Activated CD4-positive, alpha-beta memory T cell treated with anti-CD3 and anti-CD28 coated beads for 36 hours (primary cell): ENCODE measurements around the gene NME4. TPM values are rescaled to one million over a fixed set of nuclear protein-coding genes. Genes with fewer than 3 reads are reported as not detected.
A peak's percentile ranks its signal among the peaks of the same experiment; 100 is the strongest.

Experiments used
- CTCF ChIA-PET: fragments of 350-600 bp; sonication (Branson Sonifier 250); formaldehyde crosslinking; loops from one replicate; lab custom pipeline; 2021; ENCODE audit warnings: antibody characterized with exemption, inconsistent platforms; lab: Charles Lee
- POLR2A ChIA-PET: fragments of 350-600 bp; sonication (Branson Sonifier 250); formaldehyde crosslinking; loops from one replicate; lab custom pipeline; 2021; ENCODE audit warnings: antibody characterized with exemption; lab: Charles Lee
- DNase-seq: peaks from one replicate; pipeline ENCODE4 v3.0.0-alpha.2; 2020
- H3K27ac Mint-ChIP-seq: one replicate; pipeline ENCODE4 v1.8.0; 2021; ENCODE audit warnings: mixed read lengths
- H3K27me3 Mint-ChIP-seq: one replicate; pipeline ENCODE4 v1.8.0; 2021; ENCODE audit warnings: mixed read lengths
- H3K36me3 Mint-ChIP-seq: one replicate; pipeline ENCODE4 v1.8.0; 2021; ENCODE audit warnings: mixed read lengths
- H3K4me1 Mint-ChIP-seq: one replicate; pipeline ENCODE4 v1.8.0; 2021; ENCODE audit warnings: low read depth, mixed read lengths
- H3K4me3 Mint-ChIP-seq: one replicate; pipeline ENCODE4 v1.8.0; 2021; ENCODE audit warnings: mild to moderate bottlenecking, mixed read lengths
- H3K9me3 Mint-ChIP-seq: one replicate; pipeline ENCODE4 v1.8.0; 2021; ENCODE audit warnings: mixed read lengths
- intact Hi-C: fragments of 100-400 bp; cut with micrococcal nuclease; formaldehyde crosslinking; loops from one replicate; pipeline ENCODE4 v1.15.1; 2023
- total RNA-seq, 2 experiments: library from RNA; stranded (reverse); gene quantifications; one replicate each; pipeline ENCODE4 v1.2.3, GENCODE V29; 2021

Gene NME4
- total RNA-seq, 2 experiments from 2014 or later: 62.1 to 62.5 TPM

GRCh38 chr16:363766-364490 lies 33.1 kb upstream of the NME4 start:
- Mint-ChIP-seq H3K27me3 (peaks cover 4% of the 10 kb centered on the region), H3K4me3 (no peak overlapping the region), H3K27ac (no peak overlapping the region), H3K36me3 (peaks cover 5% of the 10 kb centered on the region), H3K9me3 (no peaks in the 10 kb centered on the region), H3K4me1 (peaks cover 6% of the 10 kb centered on the region)
- intact Hi-C loops: loop anchor here (5.0 kb wide), 1 partner anchor 257 kb away; no protein-coding TSS in a partner anchor
- ChIA-PET POLR2A (no interaction called here), CTCF (interaction anchor here (2.4 to 3.2 kb wide), 3 partner anchors 136 to 258 kb away, joined by 26 to 52 read pairs (median 34); no protein-coding TSS in a partner anchor)
- DNase-seq: no peak

- intact Hi-C loops: loop anchor here (5.0 kb wide), 1 partner anchor 258 kb away; no protein-coding TSS in a partner anchor
- Mint-ChIP-seq H3K4me3 (no peak overlapping the region), H3K4me1 (peaks cover 10% of the 10 kb centered on the region), H3K27ac (no peak overlapping the region), H3K9me3 (no peaks in the 10 kb centered on the region), H3K36me3 (peaks cover 5% of the 10 kb centered on the region), H3K27me3 (peaks cover 4% of the 10 kb centered on the region)
- DNase-seq: no peak
- CTCF ChIA-PET: interaction anchor here (0.7 to 1.2 kb wide), 3 partner anchors 184 to 299 kb away, joined by 3 to 6 read pairs (median 5); partner anchors contain the start of gene HBQ1
- POLR2A ChIA-PET: no interaction called here
These were observed 32.2 kb upstream of the NME4 start for GRCh38 chr16:364595-365491.

- Mint-ChIP-seq H3K4me1 (peaks cover 17% of the 10 kb centered on the region), H3K36me3 (peaks cover 9% of the 10 kb centered on the region), H3K27ac (no peak overlapping the region), H3K9me3 (no peaks in the 10 kb centered on the region), H3K27me3 (peaks cover 4% of the 10 kb centered on the region), H3K4me3 (no peak overlapping the region)
- POLR2A ChIA-PET: no interaction called here
- CTCF ChIA-PET: interaction anchor here (0.7 kb wide), 1 partner anchor 301 kb away, joined by 5 read pairs; no protein-coding TSS in a partner anchor
- no peak for DNase-seq
- intact Hi-C loops: no loop called here
These were observed 30.5 kb upstream of the NME4 start for GRCh38 chr16:366476-366875.

- H3K4me3 Mint-ChIP-seq: no peak overlapping the region
- intact Hi-C loops: no loop called here
- peaks cover 11% of the 10 kb centered on the region for H3K36me3 Mint-ChIP-seq
- no peak overlapping the region for H3K27ac Mint-ChIP-seq
- POLR2A ChIA-PET: no interaction called here
- peaks cover 2% of the 10 kb centered on the region for H3K27me3 Mint-ChIP-seq
- no peaks in the 10 kb centered on the region for H3K9me3 Mint-ChIP-seq
- CTCF ChIA-PET: no interaction called here
- DNase-seq: no peak
- peaks cover 12% of the 10 kb centered on the region for H3K4me1 Mint-ChIP-seq
These were observed 29.6 kb upstream of the NME4 start for GRCh38 chr16:367333-367903.

GRCh38 chr16:368388-369158 lies 28.4 kb upstream of the NME4 start:
- H3K36me3 Mint-ChIP-seq: peaks cover 11% of the 10 kb centered on the region
- CTCF ChIA-PET: no interaction called here
- no peak overlapping the region for H3K27ac Mint-ChIP-seq
- intact Hi-C loops: no loop called here
- no peak for DNase-seq
- no peaks in the 10 kb centered on the region for H3K27me3 Mint-ChIP-seq
- POLR2A ChIA-PET: interaction anchor here (0.6 kb wide), 1 partner anchor 18 kb away, joined by 3 read pairs; no protein-coding TSS in a partner anchor
- no peak overlapping the region for H3K4me3 Mint-ChIP-seq
- H3K9me3 Mint-ChIP-seq: no peaks in the 10 kb centered on the region
- H3K4me1 Mint-ChIP-seq: peaks cover 11% of the 10 kb centered on the region

GRCh38 chr16:369275-369865 lies 27.6 kb upstream of the NME4 start:
- Mint-ChIP-seq H3K4me3 (peak overlapping the region; percentile 59), H3K27me3 (no peaks in the 10 kb centered on the region), H3K36me3 (peaks cover 11% of the 10 kb centered on the region), H3K27ac (no peak overlapping the region), H3K9me3 (no peaks in the 10 kb centered on the region), H3K4me1 (peaks cover 11% of the 10 kb centered on the region)
- intact Hi-C loops: no loop called here
- ChIA-PET POLR2A (no interaction called here), CTCF (no interaction called here)
- DNase-seq: no peak

- H3K9me3 Mint-ChIP-seq: no peaks in the 10 kb centered on the region
- no peaks in the 10 kb centered on the region for H3K27me3 Mint-ChIP-seq
- peaks cover 11% of the 10 kb centered on the region for H3K4me1 Mint-ChIP-seq
- CTCF ChIA-PET: interaction anchor here (0.6 to 1.3 kb wide), 3 partner anchors 8 to 273 kb away, joined by 3 to 10 read pairs (median 3); partner anchors contain the start of gene DECR2
- DNase-seq: no peak
- H3K27ac Mint-ChIP-seq: peak overlapping the region; percentile 85
- H3K4me3 Mint-ChIP-seq: peak overlapping the region; percentile 85
- intact Hi-C loops: loop anchor here (1.0 to 2.0 kb wide), 3 partner anchors 17 to 156 kb away; partner anchors contain the start of genes AXIN1 and FAM234A
- POLR2A ChIA-PET: interaction anchor here (2.1 kb wide), 1 partner anchor 142 kb away, joined by 8 read pairs; no protein-coding TSS in a partner anchor
- H3K36me3 Mint-ChIP-seq: peaks cover 11% of the 10 kb centered on the region
These were observed 27.0 kb upstream of the NME4 start for GRCh38 chr16:369866-370436.

GRCh38 chr16:370443-370842 lies 26.6 kb upstream of the NME4 start, which contains the start of gene MRPL28:
Gene MRPL28, minus strand, starts transcription at chr16:370538. Its CDS starts 320 bp downstream, at chr16:370218.
- intact Hi-C loops: loop anchor here (1.0 to 2.0 kb wide), 3 partner anchors 18 to 156 kb away; partner anchors contain the start of genes AXIN1 and FAM234A
- H3K27ac Mint-ChIP-seq: peak within 1 kb of the TSS; percentile 85
- no peaks in the 10 kb centered on the region for H3K27me3 Mint-ChIP-seq
- ChIA-PET POLR2A (interaction anchor here (1.3 to 2.1 kb wide), 3 partner anchors 8 to 142 kb away, joined by 4 to 8 read pairs (median 5); no protein-coding TSS in a partner anchor), CTCF (interaction anchor here (0.6 to 1.3 kb wide), 3 partner anchors 8 to 274 kb away, joined by 3 to 10 read pairs (median 3); partner anchors contain the start of gene DECR2)
- no peaks in the 10 kb centered on the region for H3K9me3 Mint-ChIP-seq
- H3K4me3 Mint-ChIP-seq: peak within 1 kb of the TSS; percentile 85
- H3K36me3 Mint-ChIP-seq: peaks cover 11% of the 10 kb centered on the region
- peak; percentile 97 for DNase-seq
- H3K4me1 Mint-ChIP-seq: peaks cover 11% of the 10 kb centered on the region

GRCh38 chr16:370979-371514 lies 26.0 kb upstream of the NME4 start:
- ChIA-PET CTCF (interaction anchor here (1.3 kb wide), 1 partner anchor 9 kb away, joined by 10 read pairs; no protein-coding TSS in a partner anchor), POLR2A (interaction anchor here (1.3 to 2.1 kb wide), 3 partner anchors 9 to 143 kb away, joined by 4 to 8 read pairs (median 5); no protein-coding TSS in a partner anchor)
- H3K4me3 Mint-ChIP-seq: no peak overlapping the region
- H3K9me3 Mint-ChIP-seq: no peaks in the 10 kb centered on the region
- no peak for DNase-seq
- no peaks in the 10 kb centered on the region for H3K27me3 Mint-ChIP-seq
- peak overlapping the region; percentile 85 for H3K27ac Mint-ChIP-seq
- H3K4me1 Mint-ChIP-seq: peaks cover 11% of the 10 kb centered on the region
- intact Hi-C loops: loop anchor here (1.0 to 2.0 kb wide), 3 partner anchors 18 to 155 kb away; partner anchors contain the start of genes AXIN1 and FAM234A
- peaks cover 11% of the 10 kb centered on the region for H3K36me3 Mint-ChIP-seq
